NCI-H1105 treated with DMSO at 0.1 percent for 48 hours (cell line): Measurements from ENCODE around the gene CRYBA1.

Experiments used
- DNase-seq: peaks from one replicate; lab custom pipeline; 2025; lab: John Stamatoyannopoulos, UW

The CRYBA1 gene

GRCh38 chr17:29283496-29283895 is 36.8 kb downstream of the CRYBA1 start:
- no peak for DNase-seq

GRCh38 chr17:29283961-29284360 is 37.3 kb downstream of the CRYBA1 start:
- no peak for DNase-seq

- no peak for DNase-seq
Observed at GRCh38 chr17:29289852-29290251, 43.2 kb downstream of the CRYBA1 start.

DNA sequence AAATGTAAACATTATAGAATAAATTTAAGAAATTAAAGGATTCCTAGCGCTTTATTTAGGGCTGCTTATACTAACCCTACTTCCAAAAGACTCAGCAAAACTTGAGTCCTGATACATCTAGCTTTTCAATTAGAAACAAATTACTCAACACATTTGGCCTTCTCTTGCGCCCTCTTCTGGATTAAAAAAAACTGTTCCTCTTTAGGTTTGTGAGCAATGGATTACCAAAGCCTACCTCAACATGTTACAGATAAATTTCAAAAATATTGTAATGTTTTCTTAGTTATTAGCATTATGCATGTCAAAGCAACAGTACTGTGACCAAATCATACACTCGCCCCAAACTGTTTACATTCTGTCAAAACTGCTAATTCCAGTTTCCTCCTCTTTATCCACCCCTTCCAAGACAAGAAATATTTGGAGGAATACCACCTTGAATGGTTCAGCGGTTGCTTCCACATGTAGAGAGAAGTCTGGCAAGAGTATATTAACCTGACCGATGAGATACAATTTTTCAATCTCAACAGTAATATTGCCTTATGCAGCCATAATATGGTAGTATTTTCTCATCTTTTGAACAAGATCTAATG is 44.6 kb downstream of the CRYBA1 start:
- DNase-seq: peak; percentile 66

GRCh38 chr17:29292071-29292991 is 45.7 kb downstream of the CRYBA1 start:
- DNase-seq: peak; percentile 20

- DNase-seq: peak; percentile 42
Observed at GRCh38 chr17:29292992-29293889, 46.6 kb downstream of the CRYBA1 start.

GRCh38 chr17:29293890-29294579 is 47.4 kb downstream of the CRYBA1 start, which contains the start of gene NUFIP2:
TSS of gene NUFIP2 (minus strand) at chr17:29294148. CDS start at chr17:29294059, 89 bp downstream.
- peak; percentile 97 for DNase-seq

- peak; percentile 45 for DNase-seq
Observed at GRCh38 chr17:29294580-29294900, 47.9 kb downstream of the CRYBA1 start.

GRCh38 chr17:29295420-29295819 is 48.8 kb downstream of the CRYBA1 start:
- no peak for DNase-seq

- DNase-seq: no peak
Observed at GRCh38 chr17:29299031-29299430, 52.4 kb downstream of the CRYBA1 start.

- DNase-seq: no peak
Observed at GRCh38 chr17:29303386-29303785, 56.7 kb downstream of the CRYBA1 start.
